T-helper 9 cell (primary cell): Measurements from ENCODE around the gene AQP1.

Source experiments
- DNase-seq: peaks from one replicate; pipeline ENCODE4 v3.0.0-alpha.2; 2020

Gene AQP1

DNA sequence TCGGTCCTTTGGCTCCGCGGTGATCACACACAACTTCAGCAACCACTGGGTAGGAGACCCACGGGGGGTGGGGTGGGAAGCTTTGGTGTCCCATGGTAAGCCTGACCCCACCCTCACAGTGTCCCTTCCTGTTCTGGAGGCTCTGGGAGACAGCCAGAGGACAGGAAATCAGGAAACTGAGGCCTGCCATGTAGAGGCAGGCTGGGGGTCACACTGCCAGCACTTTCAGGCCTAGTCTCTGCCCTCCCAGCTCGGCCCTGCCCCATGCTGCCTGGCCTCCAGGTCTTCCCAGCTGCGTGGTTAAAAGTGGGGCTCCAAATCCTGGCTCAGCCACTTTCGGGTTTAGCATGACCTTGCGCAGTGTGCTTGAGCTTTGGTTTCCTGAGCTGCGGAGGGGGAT lies 10.9 kb downstream of the AQP1 start:
- DNase-seq = no peak

DNA sequence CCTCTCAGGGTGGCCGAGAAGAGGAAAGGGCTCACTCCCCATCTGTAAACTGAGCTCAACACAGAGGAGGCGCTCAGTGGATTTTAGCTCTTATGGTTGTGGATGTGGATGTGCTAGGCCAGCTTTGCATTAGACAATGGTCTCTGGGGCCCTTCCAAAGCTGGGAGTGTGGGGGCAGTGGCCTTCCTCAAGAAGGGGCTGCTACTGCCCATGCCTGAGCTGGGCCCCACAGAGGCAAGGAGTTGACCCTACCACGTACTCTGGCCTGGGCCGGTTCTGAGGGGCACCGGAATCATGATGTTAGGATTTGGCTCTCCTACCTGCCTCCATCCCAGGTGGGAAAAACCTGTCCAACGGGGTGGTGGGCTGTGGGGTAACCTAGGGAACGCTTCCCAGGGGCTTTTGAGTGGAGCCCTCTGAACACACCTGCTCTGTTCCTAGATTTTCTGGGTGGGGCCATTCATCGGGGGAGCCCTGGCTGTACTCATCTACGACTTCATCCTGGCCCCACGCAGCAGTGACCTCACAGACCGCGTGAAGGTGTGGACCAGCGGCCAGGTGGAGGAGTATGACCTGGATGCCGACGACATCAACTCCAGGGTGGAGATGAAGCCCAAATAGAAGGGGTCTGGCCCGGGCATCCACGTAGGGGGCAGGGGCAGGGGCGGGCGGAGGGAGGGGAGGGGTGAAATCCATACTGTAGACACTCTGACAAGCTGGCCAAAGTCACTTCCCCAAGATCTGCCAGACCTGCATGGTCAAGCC lies 11.5 kb downstream of the AQP1 start:
- DNase-seq = no peak

DNA sequence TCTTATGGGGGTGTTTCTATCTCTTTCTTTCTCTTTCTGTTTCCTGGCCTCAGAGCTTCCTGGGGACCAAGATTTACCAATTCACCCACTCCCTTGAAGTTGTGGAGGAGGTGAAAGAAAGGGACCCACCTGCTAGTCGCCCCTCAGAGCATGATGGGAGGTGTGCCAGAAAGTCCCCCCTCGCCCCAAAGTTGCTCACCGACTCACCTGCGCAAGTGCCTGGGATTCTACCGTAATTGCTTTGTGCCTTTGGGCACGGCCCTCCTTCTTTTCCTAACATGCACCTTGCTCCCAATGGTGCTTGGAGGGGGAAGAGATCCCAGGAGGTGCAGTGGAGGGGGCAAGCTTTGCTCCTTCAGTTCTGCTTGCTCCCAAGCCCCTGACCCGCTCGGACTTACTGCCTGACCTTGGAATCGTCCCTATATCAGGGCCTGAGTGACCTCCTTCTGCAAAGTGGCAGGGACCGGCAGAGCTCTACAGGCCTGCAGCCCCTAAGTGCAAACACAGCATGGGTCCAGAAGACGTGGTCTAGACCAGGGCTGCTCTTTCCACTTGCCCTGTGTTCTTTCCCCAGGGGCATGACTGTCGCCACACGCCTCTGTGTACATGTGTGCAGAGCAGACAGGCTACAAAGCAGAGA lies 12.2 kb downstream of the AQP1 start:
- DNase-seq = no peak

DNA sequence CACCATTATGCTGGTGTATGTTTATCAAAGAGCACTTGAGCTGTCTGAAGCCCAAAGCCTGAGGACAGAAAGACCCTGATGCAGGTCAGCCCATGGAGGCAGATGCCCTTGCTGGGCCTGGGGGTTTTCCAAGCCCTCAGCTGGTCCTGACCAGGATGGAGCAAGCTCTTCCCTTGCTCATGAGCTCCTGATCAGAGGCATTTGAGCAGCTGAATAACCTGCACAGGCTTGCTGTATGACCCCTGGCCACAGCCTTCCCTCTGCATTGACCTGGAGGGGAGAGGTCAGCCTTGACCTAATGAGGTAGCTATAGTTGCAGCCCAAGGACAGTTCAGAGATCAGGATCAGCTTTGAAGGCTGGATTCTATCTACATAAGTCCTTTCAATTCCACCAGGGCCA lies 13.0 kb downstream of the AQP1 start:
- no peak for DNase-seq

DNA sequence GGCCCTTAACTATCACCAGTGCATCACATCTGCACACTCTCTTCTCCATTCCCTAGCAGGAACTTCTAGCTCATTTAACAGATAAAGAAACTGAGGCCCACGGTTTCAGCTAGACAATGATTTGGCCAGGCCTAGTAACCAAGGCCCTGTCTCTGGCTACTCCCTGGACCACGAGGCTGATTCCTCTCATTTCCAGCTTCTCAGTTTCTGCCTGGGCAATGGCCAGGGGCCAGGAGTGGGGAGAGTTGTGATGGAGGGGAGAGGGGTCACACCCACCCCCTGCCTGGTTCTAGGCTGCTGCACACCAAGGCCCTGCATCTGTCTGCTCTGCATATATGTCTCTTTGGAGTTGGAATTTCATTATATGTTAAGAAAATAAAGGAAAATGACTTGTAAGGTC lies 13.5 kb downstream of the AQP1 start:
- no peak for DNase-seq

DNA sequence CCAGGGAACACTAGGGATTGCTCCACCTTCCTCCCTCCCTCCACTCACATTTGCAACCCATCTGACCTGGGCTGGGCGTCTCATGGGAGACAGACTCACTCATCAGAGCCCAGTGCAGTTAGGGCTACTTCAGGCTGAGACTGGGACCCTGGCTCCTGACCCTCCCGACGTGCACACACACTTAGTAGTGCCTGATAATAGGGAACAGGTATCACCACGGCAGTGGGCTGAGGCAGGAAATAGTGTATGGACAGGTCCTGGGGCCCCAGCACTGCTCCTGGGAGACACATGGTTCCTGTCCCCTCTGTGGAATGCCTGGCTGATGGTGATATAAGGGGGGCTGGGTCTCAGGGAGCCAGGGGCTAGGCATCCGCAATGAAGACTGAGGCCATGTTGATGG lies 14.3 kb downstream of the AQP1 start:
- no peak for DNase-seq

DNA sequence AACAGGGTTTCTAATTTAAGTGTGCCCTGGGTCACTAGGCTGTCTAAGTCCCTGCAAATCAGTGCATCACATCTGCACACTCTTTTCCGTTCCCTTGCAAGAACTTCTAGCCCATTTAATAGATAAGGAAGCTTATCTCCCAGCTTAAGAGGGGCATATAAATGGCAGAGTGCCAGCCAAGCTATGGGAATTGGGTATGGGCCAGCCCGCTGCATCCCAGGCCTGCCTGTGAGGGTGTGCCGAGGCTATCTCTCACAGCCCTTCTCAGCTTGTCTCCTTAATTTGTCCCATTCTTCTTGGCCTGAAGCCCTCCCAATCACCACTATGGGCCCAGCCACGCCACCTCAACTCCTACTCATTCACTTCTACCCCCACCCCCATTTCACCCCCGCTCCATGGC lies 14.7 kb downstream of the AQP1 start:
- DNase-seq = no peak

DNA sequence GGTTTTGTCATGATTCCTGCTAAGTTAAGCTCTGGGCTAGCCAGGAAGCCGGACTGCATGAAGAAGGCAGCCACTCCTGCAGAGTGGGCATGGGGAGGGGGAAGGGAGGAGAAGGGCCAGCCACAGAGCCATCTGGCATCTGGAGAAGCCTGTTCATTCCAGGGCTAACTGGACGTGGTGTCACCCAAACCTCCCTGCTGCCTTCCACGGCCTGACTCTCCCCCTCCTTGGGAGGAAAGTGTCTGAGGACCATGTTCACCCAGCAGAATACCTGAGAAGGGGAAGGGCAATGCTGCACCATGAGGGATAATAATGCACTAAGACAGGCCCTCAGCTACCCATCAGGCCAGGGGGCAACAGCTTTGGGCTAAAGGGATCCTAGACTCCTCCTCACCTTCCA lies 15.4 kb downstream of the AQP1 start:
- no peak for DNase-seq

DNA sequence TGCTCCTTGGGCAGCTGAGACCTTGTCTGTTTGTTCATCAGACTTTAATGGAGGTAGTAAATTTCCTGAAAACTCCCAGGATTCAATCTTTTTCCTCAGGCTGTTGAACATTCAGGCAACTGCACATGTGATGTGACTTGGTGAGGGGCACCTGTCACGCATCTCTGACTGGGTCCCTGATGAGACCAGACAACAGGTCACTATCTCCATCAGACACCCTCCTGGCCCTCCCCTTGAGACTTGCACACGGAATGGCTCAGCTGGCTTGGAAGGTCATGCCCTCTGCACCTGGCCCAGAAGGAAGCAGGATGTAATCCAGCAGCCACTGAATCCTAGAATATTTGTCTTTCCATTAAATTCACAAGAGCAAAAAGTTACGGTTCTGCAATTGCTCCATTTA lies 15.9 kb downstream of the AQP1 start:
- DNase-seq = no peak

DNA sequence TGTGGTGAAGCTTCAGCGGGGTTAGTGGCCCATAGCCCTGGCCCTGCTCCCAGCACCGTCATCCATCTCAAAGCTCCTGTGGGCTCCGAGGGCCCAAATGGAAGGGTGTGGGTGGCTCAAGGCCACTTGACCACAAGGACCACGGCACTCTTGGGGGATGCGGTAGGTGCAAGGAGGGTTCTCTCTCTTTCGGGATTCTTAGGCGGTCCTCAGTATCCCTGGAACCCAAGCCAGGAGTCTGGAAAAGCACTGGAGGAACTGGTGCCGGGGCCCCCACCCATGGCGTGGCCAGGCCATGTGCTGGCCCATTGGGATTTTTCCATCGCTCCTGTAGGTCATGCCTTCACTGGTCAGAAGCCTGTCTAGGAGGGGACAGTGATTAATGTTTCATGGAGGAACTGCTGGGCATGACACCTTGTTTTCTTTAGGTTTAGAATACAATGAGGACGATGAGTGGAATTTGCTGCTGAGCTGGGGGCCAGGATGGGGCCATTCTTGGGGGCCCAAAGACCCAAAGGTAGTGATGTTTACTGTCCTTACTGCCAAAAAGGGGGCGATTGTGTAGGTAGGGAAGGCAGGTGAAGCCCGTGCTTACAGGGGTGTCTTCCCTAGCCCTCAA lies 16.7 kb downstream of the AQP1 start:
- DNase-seq = no peak

DNA sequence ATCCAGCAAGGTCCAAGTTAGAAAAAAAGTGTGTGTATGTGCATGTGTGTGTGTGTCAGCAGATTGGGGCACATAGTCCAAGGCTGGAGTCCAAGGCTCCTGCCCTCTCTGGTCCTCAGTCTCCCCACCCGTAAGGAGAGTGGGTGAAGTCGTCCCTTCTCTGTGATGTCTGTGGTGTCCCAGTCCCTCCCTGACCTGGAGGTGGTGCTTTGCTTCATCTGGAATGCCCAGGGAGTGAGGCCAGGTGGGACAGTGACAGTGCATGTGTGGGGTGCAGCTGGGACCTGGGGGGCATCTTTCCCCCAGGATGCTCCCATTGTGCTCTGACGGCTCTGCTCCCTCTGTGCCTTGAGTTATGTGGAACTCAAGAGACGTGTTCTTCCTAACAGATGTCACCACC lies 18.0 kb downstream of the AQP1 start:
- no peak for DNase-seq

DNA sequence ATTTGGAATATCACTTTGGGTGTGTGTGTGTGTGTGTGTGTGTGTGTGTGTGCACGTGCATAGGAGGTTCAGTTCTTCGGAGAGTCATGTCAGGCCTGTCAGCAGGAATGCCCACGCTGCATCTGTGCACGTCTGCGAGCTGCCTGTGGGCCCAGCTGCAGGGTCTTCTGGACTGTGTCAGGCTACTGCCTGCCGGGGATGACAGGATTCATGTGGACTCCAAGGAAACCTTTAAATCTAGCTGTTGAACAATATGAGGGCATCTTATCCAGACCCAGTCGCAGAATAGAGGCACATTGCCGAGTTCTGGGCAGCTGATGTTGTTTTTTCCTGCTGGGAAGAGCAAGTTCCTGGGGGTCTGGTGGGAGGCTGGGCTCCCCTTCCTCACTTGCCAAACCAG lies 19.0 kb downstream of the AQP1 start:
- no peak for DNase-seq

DNA sequence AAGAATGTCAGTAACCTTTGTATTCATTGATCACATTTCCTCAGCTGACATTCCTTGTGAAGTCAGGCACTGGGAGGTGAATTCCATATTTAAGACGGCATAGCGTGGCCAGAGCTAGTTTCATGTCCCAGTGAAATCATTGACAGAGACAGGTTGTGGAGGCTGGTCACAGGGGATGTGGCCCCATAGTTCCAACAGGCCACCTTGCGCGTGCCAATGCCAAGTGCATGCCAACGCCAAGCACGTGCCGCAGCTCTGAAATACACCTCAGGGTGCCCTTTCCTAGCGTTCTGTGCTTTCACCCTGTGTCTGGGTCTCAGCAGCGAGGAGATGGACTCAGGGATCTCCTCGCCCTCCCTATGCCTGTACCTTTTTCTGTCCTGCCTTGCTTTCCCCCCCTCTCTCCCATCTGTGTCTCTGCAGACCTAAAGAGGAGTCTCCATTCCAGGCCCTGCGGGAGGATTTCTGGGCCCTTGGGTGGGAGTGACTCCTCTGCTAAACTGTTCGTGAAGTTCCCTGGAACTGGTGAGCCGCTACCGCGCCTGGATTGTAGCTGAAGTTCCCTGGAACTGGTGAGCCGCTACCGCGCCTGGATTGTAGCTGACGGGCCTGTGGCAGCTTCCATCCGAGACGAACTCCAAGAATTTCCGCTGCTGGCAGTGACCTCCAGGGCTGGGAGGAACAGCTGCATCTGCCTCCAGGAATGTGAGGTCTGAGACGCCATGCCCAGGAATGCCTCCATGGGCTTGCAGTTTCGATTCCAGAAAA lies 19.7 kb downstream of the AQP1 start:
- no peak for DNase-seq

DNA sequence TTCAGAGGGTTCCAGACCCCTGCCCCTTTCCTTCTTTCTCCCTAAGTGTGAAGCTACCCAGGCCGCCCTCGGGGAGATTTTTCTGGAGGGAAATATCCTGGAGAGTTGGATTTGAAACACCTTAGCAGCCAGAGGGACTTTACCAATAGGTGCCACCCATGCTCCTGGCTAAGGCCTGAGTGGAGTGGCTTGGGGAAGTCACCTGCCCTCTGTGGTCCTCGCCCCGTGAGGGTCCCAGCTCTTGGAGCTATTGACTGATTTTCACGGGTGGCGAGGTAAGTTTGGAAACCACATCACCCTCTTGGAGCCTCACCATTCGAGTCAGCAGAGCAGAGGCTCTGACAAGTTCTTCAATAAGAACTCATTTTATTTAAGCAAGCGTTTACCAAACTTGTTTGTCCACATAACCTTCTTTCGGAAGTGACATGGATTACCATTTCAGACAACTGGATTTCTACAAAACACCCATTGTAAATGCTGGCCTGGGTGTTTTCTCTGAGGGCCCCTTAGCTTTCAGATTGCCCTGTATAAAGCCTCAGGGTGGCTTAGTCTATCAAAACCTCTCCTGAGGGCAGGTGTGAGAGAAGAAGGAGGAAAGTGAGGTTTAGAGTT lies 20.4 kb downstream of the AQP1 start:
- DNase-seq = no peak

DNA sequence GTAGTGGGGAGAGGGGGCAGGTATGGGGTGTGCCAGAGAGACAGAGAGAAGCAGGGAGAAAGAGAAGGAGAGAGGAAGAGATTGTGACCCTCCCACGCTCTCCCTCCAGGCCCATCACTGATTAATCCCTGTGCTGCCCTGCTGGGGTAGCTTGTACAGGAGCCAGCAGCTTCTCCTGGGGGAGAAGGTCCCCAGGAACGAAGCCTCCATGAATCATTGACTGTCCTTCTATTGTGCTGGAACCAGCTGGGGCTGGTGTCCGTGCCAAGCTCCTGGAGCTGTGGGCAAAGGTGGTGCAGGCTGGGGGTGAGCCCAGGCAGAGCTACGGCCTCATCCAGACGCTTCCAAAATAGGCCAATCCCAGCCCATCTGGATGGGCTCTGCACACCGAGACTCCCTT lies 20.9 kb downstream of the AQP1 start:
- no peak for DNase-seq

DNA sequence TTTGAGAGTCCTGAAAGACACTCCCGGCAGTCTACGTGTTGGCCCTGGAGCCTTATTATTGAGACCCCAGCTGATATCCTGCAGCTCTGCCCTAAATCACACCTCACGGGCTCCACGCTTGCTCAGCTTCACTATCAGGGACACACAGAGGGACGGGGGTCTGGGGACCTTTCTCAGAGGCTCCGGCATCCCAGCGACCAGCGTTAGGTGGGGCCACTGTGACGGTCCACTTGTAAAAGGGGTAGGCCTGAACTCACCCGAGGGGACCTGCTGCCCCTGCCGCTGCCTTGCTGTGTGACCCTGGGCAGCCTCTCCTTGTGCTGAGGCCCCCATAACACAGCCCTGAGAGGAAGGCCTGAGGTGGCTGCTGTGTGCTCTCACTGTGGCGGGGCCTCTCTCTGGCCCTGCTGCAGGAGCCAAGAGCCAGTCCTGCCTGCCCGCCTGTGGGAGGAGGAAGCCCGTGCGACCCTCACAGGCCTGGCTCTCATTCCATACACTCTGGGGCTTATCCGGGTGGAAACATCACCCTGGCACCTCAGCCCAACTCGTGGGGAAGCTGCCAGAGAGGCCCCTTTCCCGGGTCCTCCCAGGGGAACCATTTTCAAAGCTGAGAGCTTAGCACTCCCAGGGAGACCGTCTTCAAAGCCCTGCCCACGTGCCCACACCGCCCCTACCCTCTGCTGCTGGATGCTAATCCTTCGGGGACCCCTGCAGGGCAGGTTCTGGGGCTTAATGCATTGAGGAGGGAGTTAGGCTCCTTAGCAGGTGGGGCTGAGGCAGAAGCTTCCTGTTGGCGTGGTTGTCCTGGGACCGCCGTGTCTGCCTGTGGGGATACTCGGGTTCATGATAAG lies 21.7 kb downstream of the AQP1 start:
- DNase-seq = no peak

DNA sequence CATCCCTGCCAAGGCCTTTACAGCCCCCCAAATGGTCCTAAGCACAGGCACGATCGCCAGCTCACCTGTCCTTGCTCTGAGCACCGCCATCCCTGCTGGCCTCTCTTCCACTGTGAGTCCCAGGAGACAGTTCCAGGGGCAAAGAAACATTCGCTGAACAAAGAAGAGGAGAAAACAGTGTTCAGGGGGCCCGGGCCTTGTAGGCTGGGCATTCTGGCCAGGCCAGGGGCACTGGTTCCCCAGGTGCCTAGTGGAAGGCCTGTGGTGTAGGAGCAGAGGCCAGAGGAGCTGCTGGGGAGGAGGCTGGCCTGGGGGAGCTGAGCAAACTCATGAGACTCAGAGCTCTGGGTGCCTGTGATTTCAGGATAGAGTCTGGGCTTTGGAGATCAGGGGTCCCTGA lies 22.6 kb downstream of the AQP1 start:
- no peak for DNase-seq

DNA sequence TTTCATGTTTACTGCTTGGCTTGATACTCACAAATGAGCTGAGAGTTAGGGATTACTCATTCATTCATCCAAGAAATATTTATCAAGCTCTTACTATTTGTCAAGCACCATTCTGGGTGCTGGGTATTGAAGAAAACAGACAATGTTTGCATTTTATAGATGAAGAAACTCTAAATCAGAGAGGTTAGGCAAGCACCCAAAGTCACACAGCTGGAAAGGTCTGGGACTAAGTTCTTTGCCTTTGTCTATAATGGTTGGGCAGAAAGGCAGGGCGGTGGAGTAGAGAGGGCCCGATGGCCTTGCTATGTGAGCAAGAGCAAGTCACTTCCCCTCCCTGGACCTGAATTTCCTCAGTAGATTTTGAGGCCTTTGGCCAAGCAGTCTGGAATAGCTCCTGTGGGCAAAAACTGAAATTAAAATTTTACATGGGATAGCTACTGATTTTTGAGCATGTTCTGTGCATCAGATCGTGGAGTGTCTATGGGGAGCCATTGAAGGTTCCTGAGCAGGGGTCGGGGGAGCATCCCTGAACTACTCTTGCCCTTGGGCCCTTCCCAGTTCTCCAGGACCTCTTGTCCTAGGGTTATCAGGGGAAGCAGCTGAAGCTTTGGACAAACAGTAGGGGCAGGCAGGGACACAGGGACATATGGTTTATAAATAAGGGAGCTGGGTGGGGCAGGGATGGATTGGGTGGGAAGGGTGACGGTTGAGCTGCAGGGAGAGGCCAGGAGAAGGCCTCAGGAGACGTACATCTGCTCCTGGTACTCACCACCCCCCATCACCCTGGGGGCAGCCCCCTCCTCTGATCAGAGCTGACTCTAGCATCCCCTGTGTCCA lies 23.3 kb downstream of the AQP1 start:
- no peak for DNase-seq

DNA sequence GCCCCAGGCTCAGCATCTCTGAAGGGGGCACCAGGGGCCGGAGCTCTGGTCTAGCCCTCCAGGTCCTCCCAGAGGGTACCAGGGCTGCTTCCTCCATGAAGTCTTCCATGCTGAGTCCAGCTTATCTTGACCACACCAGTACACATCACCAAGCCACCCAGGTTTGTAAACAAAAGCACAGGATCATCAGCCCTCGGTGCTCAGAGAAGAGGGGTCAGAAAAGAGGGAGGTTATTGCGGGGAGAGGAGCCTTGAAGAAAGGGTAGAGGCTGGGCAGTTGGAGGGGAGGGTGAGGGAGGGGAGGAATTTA lies 23.9 kb downstream of the AQP1 start:
- no peak for DNase-seq

DNA sequence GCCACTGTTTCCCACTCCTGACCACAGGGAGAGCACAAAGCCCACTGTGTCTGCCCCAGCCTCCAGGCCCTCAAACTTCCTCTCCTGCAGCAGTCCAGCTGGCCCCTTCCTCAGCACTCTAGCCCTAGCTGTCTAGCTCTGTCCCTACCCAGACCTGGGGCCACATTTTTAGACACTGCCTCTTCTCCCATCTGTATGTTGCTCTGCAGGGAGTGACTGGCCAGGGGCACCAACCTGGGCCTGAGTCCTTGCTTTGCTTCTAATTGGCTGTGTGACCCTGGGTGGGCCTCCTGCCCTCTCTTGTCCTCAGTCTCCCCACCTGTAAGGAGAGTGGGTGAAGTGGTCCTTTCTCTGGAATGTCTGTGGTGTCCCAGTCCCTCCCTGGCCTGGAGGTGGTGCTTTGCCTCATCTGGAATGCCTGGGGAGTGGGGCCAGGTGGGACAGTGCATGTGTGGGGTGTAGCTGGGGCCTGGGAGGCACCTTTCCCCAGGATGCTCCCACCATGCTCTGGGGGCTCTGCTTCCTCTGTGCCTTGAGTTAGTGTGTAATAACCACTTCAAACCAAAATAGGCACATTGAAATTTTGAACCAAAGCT lies 25.1 kb downstream of the AQP1 start:
- no peak for DNase-seq

DNA sequence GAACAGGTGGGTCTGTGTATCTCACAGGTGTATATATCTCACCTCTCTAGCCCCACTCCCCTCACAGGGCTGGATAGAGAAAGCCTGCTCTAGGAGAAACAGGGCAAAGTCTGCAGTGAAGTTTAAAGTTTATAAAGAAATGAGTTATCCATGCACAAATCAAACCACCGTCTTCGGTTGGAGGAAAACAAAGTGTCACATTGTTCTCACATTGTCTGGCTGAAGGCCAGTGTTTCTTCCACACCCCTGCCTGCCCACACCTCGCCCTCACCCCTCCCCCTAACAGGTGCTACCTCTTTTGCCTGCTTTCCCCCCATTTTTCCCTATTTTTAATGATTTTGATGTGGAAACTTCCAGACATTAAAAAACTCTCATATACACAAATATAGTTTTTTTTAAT lies 25.8 kb downstream of the AQP1 start:
- DNase-seq = no peak
